SK-N-SH (cell line): ENCODE results near the gene TLN1. TPM values are rescaled to one million over a fixed set of nuclear protein-coding genes. Genes with fewer than 3 reads are reported as not detected.
A peak's percentile ranks its signal among the peaks of the same experiment; 100 is the strongest.

ENCODE experiments used
- CTCF ChIA-PET: fragments of 300-600, 350-600 bp; formaldehyde crosslinking; extraction: SDS; loops from one replicate; lab custom pipeline; 2021; lab: Yijun Ruan, JAX
- POLR2A ChIA-PET: fragments of 350-600 bp; sonication (Branson Sonifier 250); formaldehyde crosslinking; extraction: SDS; loops from one replicate; lab custom pipeline; 2020; ENCODE audit warnings: antibody characterized with exemption, inconsistent platforms; lab: Yijun Ruan, JAX
- DNase-seq: peaks from one replicate; pipeline ENCODE4 v3.0.0; 2012
- H2AFZ ChIP-seq: fragments of 200-600 bp; sonication (generic); 2 replicates; pipeline ENCODE4 v1.8.1; 2016; ENCODE audit warnings: antibody characterized with exemption, mild to moderate bottlenecking, low read depth
- H3F3A ChIP-seq: fragments of 200-600 bp; sonication (generic); replicated peaks from 2 replicates; pipeline ENCODE3; 2016; ENCODE audit warnings: antibody characterized with exemption, mild to moderate bottlenecking; ENCODE audit not compliant: insufficient read depth
- H3K27ac ChIP-seq, 2 experiments: fragments of 200-500 bp in 1 of 2; fragments of 200-600 bp in 1 of 2; sonication (Bioruptor generic) in 1 of 2; sonication (generic), shearing (Covaris generic) in 1 of 2; 2 replicates each; pipeline versions ENCODE4 v1.5.1 to v1.6.1; 2014 to 2016; ENCODE audit warnings: low read depth in 2 of 2, inconsistent platforms in 1 of 2, low read length in 1 of 2, mild to moderate bottlenecking in 1 of 2, mixed read lengths in 1 of 2
- H3K27me3 ChIP-seq: fragments of 200-600 bp; sonication (generic), shearing (Covaris generic); 2 replicates; pipeline ENCODE4 v1.6.1; 2016; ENCODE audit warnings: mixed run types; ENCODE audit not compliant: insufficient read depth
- H3K36me3 ChIP-seq, 2 experiments: fragments of 200-500 bp in 1 of 2; fragments of 200-600 bp in 1 of 2; sonication (Bioruptor generic) in 1 of 2; sonication (generic) in 1 of 2; replicated peaks in 1 of 2; 2 replicates each; pipeline versions ENCODE3 to v1.5.1; 2014 to 2016; ENCODE audit warnings: low read length in 1 of 2, mild to moderate bottlenecking in 1 of 2; ENCODE audit not compliant: insufficient read depth in 2 of 2, control insufficient read depth in 1 of 2
- H3K4me1 ChIP-seq, 2 experiments: fragments of 200-500 bp in 1 of 2; fragments of 200-600 bp in 1 of 2; sonication (Bioruptor generic) in 1 of 2; sonication (generic), shearing (Covaris generic) in 1 of 2; 2 replicates each; pipeline versions ENCODE4 v1.5.1 to v1.6.1; 2014 to 2016; ENCODE audit warnings: low read depth in 1 of 2, low read length in 1 of 2, mixed run types in 1 of 2; ENCODE audit not compliant: insufficient read depth in 2 of 2, control insufficient read depth in 1 of 2
- H3K4me2 ChIP-seq: fragments of 200-600 bp; sonication (generic), shearing (Covaris generic); 2 replicates; pipeline ENCODE4 v1.6.1; 2017; ENCODE audit warnings: mixed run types
- H3K4me3 ChIP-seq, 2 experiments: fragments of 200-500 bp in 1 of 2; fragments of 200-600 bp in 1 of 2; sonication (Bioruptor generic) in 1 of 2; sonication (generic), shearing (Covaris generic) in 1 of 2; 2 replicates each; pipeline versions ENCODE4 v1.5.1 to v1.8.1; 2014 to 2016; ENCODE audit warnings: low read depth in 2 of 2, inconsistent platforms in 1 of 2, low read length in 1 of 2, mild to moderate bottlenecking in 1 of 2, mixed read lengths in 1 of 2, moderate library complexity in 1 of 2
- H3K79me2 ChIP-seq: fragments of 200-600 bp; sonication (generic); 2 replicates; pipeline ENCODE4 v1.8.1; 2017; ENCODE audit warnings: mild to moderate bottlenecking; ENCODE audit not compliant: insufficient read depth
- H3K9ac ChIP-seq: fragments of 200-600 bp; sonication (generic); 2 replicates; pipeline ENCODE4 v1.6.1; 2017; ENCODE audit warnings: mixed run types
- H3K9me2 ChIP-seq: fragments of 200-600 bp; sonication (generic); 2 replicates; pipeline ENCODE4 v1.6.1; 2017; ENCODE audit warnings: mixed run types
- H3K9me3 ChIP-seq: fragments of 200-600 bp; sonication (generic); 2 replicates; pipeline ENCODE4 v1.6.1; 2017; ENCODE audit warnings: mixed run types, mild to moderate bottlenecking, moderate library complexity
- H4K20me1 ChIP-seq: fragments of 200-600 bp; sonication (generic); 2 replicates; pipeline ENCODE4 v1.6.1; 2017; ENCODE audit warnings: mild to moderate bottlenecking, mixed run types; ENCODE audit not compliant: insufficient read depth
- CTCF ChIP-seq: fragments of 200-600 bp; sonication (generic); IDR thresholded peaks from 2 replicates; pipeline ENCODE4 v1.6.1; 2017; ENCODE audit warnings: antibody characterized with exemption, mild to moderate bottlenecking, moderate library complexity
- EZH2phosphoT487 ChIP-seq: fragments of 200-600 bp; sonication (generic); IDR thresholded peaks from 2 replicates; pipeline ENCODE4 v1.6.1; 2017; ENCODE audit warnings: low read depth, mixed run types, mild to moderate bottlenecking, antibody characterized with exemption, moderate library complexity, borderline replicate concordance
- GABPA ChIP-seq: IDR thresholded peaks from 2 replicates; pipeline ENCODE4 v1.4.0; 2012; ENCODE audit warnings: low read depth, mild to moderate bottlenecking
- IRF3 ChIP-seq: fragments of 150-350 bp; IDR thresholded peaks from 2 replicates; pipeline ENCODE4 v1.6.1; 2016; ENCODE audit warnings: mild to moderate bottlenecking, low read depth, low read length
- MAX ChIP-seq: IDR thresholded peaks from 2 replicates; pipeline ENCODE4 v1.4.0; 2012; ENCODE audit warnings: low read depth
- MEF2A ChIP-seq: IDR thresholded peaks from 2 replicates; pipeline ENCODE4 v1.4.0; 2012; ENCODE audit warnings: low read depth, borderline replicate concordance
- MXI1 ChIP-seq: IDR thresholded peaks from 2 replicates; pipeline ENCODE4 v1.6.1; 2012; ENCODE audit warnings: mild to moderate bottlenecking, low read depth, low read length, improper control_type of control experiment
- RXRA ChIP-seq: IDR thresholded peaks from 2 replicates; pipeline ENCODE4 v1.4.0; 2012; ENCODE audit warnings: low read depth, mild to moderate bottlenecking, borderline replicate concordance
- SIN3A ChIP-seq: IDR thresholded peaks from 2 replicates; pipeline ENCODE4 v1.6.1; 2012; ENCODE audit warnings: low read depth, mild to moderate bottlenecking, low read length, moderate library complexity, borderline replicate concordance
- TEAD4 ChIP-seq: IDR thresholded peaks from 2 replicates; pipeline ENCODE4 v1.4.0; 2012; ENCODE audit warnings: mild to moderate bottlenecking, borderline replicate concordance; ENCODE audit not compliant: insufficient read depth
- WGBS: methylation state at CpG from one replicate; pipeline ENCODE4 v1.1.6; 2017; ENCODE audit warnings: low lambda C conversion rate; 5-methylcytosine and 5-hydroxymethylcytosine counted together
- polyA plus RNA-seq, 3 experiments: library from polyadenylated mRNA; depleted of rRNA; stranded (reverse); fragments of >200 nt; gene quantifications; 2 replicates each; pipeline ENCODE4 v1.2.3, GENCODE V29; 2012
- TF ChIP-seq, protein P1 (sequence below): IDR thresholded peaks from 2 replicates; pipeline ENCODE4 v1.4.0; 2012; ENCODE audit warnings: low read depth, borderline replicate concordance
- TF ChIP-seq, protein P2 (sequence below): IDR thresholded peaks from 2 replicates; pipeline ENCODE4 v1.4.0; 2012; ENCODE audit warnings: low read depth, borderline replicate concordance
- TF ChIP-seq, protein P3 (sequence below): fragments of 150-350 bp; IDR thresholded peaks from 2 replicates; pipeline ENCODE4 v1.6.1; 2017; ENCODE audit warnings: antibody characterized with exemption, low read length, low read depth, borderline replicate concordance

The TLN1 gene
- polyA plus RNA-seq, 1 of the 3 experiments (the other 2 are of a cell fraction) = 115 TPM

- TF ChIP-seq MAX = no peak
- TF ChIP-seq SIN3A = no peak; the same call in 1 of the 2 replicates
- TF ChIP-seq, protein P1, sequence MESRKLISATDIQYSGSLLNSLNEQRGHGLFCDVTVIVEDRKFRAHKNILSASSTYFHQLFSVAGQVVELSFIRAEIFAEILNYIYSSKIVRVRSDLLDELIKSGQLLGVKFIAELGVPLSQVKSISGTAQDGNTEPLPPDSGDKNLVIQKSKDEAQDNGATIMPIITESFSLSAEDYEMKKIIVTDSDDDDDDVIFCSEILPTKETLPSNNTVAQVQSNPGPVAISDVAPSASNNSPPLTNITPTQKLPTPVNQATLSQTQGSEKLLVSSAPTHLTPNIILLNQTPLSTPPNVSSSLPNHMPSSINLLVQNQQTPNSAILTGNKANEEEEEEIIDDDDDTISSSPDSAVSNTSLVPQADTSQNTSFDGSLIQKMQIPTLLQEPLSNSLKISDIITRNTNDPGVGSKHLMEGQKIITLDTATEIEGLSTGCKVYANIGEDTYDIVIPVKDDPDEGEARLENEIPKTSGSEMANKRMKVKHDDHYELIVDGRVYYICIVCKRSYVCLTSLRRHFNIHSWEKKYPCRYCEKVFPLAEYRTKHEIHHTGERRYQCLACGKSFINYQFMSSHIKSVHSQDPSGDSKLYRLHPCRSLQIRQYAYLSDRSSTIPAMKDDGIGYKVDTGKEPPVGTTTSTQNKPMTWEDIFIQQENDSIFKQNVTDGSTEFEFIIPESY = no peak
- no peak for TF ChIP-seq RXRA
- TF ChIP-seq CTCF = peak; percentile 61
- TF ChIP-seq, all 33 proteins: peak for 9
These were observed 24.6 kb upstream of the TLN1 start (continued) for GRCh38 chr9:35756275-35757225.

- TF ChIP-seq TEAD4 (no peak), MEF2A (no peak), CTCF (no peak), EZH2phosphoT487 (no peak), MXI1 (no peak), IRF3 (no peak), GABPA (no peak)
- TF ChIP-seq, protein P2, sequence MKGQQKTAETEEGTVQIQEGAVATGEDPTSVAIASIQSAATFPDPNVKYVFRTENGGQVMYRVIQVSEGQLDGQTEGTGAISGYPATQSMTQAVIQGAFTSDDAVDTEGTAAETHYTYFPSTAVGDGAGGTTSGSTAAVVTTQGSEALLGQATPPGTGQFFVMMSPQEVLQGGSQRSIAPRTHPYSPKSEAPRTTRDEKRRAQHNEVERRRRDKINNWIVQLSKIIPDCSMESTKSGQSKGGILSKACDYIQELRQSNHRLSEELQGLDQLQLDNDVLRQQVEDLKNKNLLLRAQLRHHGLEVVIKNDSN = no peak
- TF ChIP-seq, protein P3, sequence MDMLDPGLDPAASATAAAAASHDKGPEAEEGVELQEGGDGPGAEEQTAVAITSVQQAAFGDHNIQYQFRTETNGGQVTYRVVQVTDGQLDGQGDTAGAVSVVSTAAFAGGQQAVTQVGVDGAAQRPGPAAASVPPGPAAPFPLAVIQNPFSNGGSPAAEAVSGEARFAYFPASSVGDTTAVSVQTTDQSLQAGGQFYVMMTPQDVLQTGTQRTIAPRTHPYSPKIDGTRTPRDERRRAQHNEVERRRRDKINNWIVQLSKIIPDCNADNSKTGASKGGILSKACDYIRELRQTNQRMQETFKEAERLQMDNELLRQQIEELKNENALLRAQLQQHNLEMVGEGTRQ = no peak
- TF ChIP-seq, protein P1 = no peak
- TF ChIP-seq, all 33 proteins: peak for 0
- Histone ChIP-seq H3K79me2 (peaks cover 6% of the 10 kb centered on the region; the same call in 1 of the 2 replicates), H3K27ac (no peak overlapping the region), H4K20me1 (no peaks in the 10 kb centered on the region), H3K4me1 (peaks cover 13% of the 10 kb centered on the region in 2 experiments; a peak in 3 of 4 replicates), H3K4me2 (no peak overlapping the region), H3K4me3 (no peak overlapping the region), H3K36me3 (peaks cover 4 to 55% of the 10 kb centered on the region in 2 experiments), H3K9ac (no peak overlapping the region), H3K9me3 (no peaks in the 10 kb centered on the region), H3K9me2 (no peaks in the 10 kb centered on the region), H2AFZ (no peak overlapping the region), H3F3A (peaks cover 9% of the 10 kb centered on the region), H3K27me3 (no peaks in the 10 kb centered on the region)
- POLR2A ChIA-PET = no interaction called here
- 93% methylated on average over 4 of the region's 4 CpGs for WGBS
- DNase-seq = no peak
- CTCF ChIA-PET = interaction anchor here (1.2 to 4.2 kb wide), 5 partner anchors 20 to 127 kb away, joined by 3 to 27 read pairs (median 12); no protein-coding TSS in a partner anchor
These were observed 23.1 kb upstream of the TLN1 start for GRCh38 chr9:35755071-35755470.
